Activated CD4-positive, alpha-beta memory T cell treated with anti-CD3 and anti-CD28 coated beads, Interleukin-2, amount 10 ng/mL, durations not matched to agents 7 days and 5 days (primary cell): Measurements from ENCODE around the gene PCDHA9. TPM values are rescaled to one million over a fixed set of nuclear protein-coding genes. Genes with fewer than 3 reads are reported as not detected.

Source experiments
- CTCF ChIA-PET: fragments of 350-600 bp; sonication (Branson Sonifier 250); formaldehyde crosslinking; loops from one replicate; lab custom pipeline; 2021; ENCODE audit warnings: antibody characterized with exemption, inconsistent platforms; lab: Charles Lee
- POLR2A ChIA-PET: fragments of 350-600 bp; sonication (Branson Sonifier 250); formaldehyde crosslinking; loops from one replicate; lab custom pipeline; 2021; ENCODE audit warnings: antibody characterized with exemption; lab: Charles Lee
- DNase-seq: peaks from one replicate; pipeline ENCODE4 v3.0.0-alpha.2; 2020
- H3K27ac Mint-ChIP-seq: one replicate; pipeline ENCODE4 v1.8.0; 2021; ENCODE audit warnings: mild to moderate bottlenecking, mixed read lengths
- H3K27me3 Mint-ChIP-seq: one replicate; pipeline ENCODE4 v1.8.0; 2021; ENCODE audit warnings: mixed read lengths
- H3K36me3 Mint-ChIP-seq: one replicate; pipeline ENCODE4 v1.8.0; 2021; ENCODE audit warnings: low read depth, mixed read lengths
- H3K4me1 Mint-ChIP-seq: one replicate; pipeline ENCODE4 v1.8.0; 2021; ENCODE audit warnings: mixed read lengths
- H3K4me3 Mint-ChIP-seq: one replicate; pipeline ENCODE4 v1.8.0; 2021; ENCODE audit warnings: mild to moderate bottlenecking, mixed read lengths
- H3K9me3 Mint-ChIP-seq: one replicate; pipeline ENCODE4 v1.8.0; 2021; ENCODE audit warnings: mixed read lengths
- total RNA-seq, 2 experiments: library from RNA; stranded (reverse); gene quantifications; one replicate each; pipeline ENCODE4 v1.2.3, GENCODE V29; 2021

Gene PCDHA9
- total RNA-seq, 2 experiments from 2014 or later, result not detected

GRCh38 chr5:140881889-140882590, 33.9 kb downstream of the PCDHA9 start, which contains the start of gene PCDHA13:
Gene PCDHA13 (plus strand): TSS chr5:140882124. CDS start chr5:140882269, 145 bp downstream.
- POLR2A ChIA-PET, result no interaction called here
- no peak within 1 kb of the TSS for H3K4me3 Mint-ChIP-seq
- H3K9me3 Mint-ChIP-seq, result peaks cover 15% of the 10 kb centered on the region
- CTCF ChIA-PET, result no interaction called here
- H3K27ac Mint-ChIP-seq, result no peak within 1 kb of the TSS
- peaks cover 2% of the 10 kb centered on the region for H3K36me3 Mint-ChIP-seq
- H3K4me1 Mint-ChIP-seq, result no peaks in the 10 kb centered on the region
- no peak for DNase-seq
- H3K27me3 Mint-ChIP-seq, result no peaks in the 10 kb centered on the region

- no peak for DNase-seq
- ChIA-PET POLR2A (no interaction called here), CTCF (no interaction called here)
- no peaks in the 10 kb centered on the region for H3K27me3 Mint-ChIP-seq
- no peak overlapping the region for H3K4me3 Mint-ChIP-seq
- H3K27ac Mint-ChIP-seq, result no peak overlapping the region
- H3K36me3 Mint-ChIP-seq, result peaks cover 2% of the 10 kb centered on the region
- peaks cover 15% of the 10 kb centered on the region for H3K9me3 Mint-ChIP-seq
- H3K4me1 Mint-ChIP-seq, result no peaks in the 10 kb centered on the region
These were observed 34.4 kb downstream of the PCDHA9 start for GRCh38 chr5:140882591-140882899.

GRCh38 chr5:140883373-140883772, 35.2 kb downstream of the PCDHA9 start:
- ChIA-PET POLR2A (no interaction called here), CTCF (no interaction called here)
- Mint-ChIP-seq H3K4me1 (no peaks in the 10 kb centered on the region), H3K4me3 (no peak overlapping the region), H3K36me3 (peaks cover 2% of the 10 kb centered on the region), H3K9me3 (peaks cover 15% of the 10 kb centered on the region), H3K27me3 (no peaks in the 10 kb centered on the region), H3K27ac (no peak overlapping the region)
- no peak for DNase-seq

- CTCF ChIA-PET, result no interaction called here
- peaks cover 13% of the 10 kb centered on the region for H3K9me3 Mint-ChIP-seq
- DNase-seq, result no peak
- H3K27me3 Mint-ChIP-seq, result no peaks in the 10 kb centered on the region
- no peak overlapping the region for H3K27ac Mint-ChIP-seq
- POLR2A ChIA-PET, result no interaction called here
- H3K4me1 Mint-ChIP-seq, result no peaks in the 10 kb centered on the region
- peaks cover 2% of the 10 kb centered on the region for H3K36me3 Mint-ChIP-seq
- no peak overlapping the region for H3K4me3 Mint-ChIP-seq
These were observed 35.9 kb downstream of the PCDHA9 start for GRCh38 chr5:140883927-140884697.

Other genes with a start within 250 kb of the PCDHA9 start
- gene CD14, start 215.2 kb upstream of the PCDHA9 start, total RNA-seq, result under 1 TPM; 0.23 to 0.38 TPM
- gene TMCO6, start 208.9 kb upstream of the PCDHA9 start, total RNA-seq, result 10 to 100 TPM; 28.9 to 29.0 TPM
- gene NDUFA2, start 200.8 kb upstream of the PCDHA9 start, total RNA-seq, result 10 to 100 TPM; 73.0 to 83.8 TPM
- gene IK, start 200.6 kb upstream of the PCDHA9 start, total RNA-seq, result 100 to 1,000 TPM; 123 to 126 TPM
- gene WDR55, start 183.5 kb upstream of the PCDHA9 start, total RNA-seq, result 10 to 100 TPM; 35.0 to 35.2 TPM
- 1 to 10 TPM; 2.2 to 2.5 TPM for gene DND1, start 174.8 kb upstream of the PCDHA9 start, total RNA-seq
- gene HARS1, start 157.0 kb upstream of the PCDHA9 start, total RNA-seq, result 10 to 100 TPM; 66.0 to 70.2 TPM
- gene HARS2, start 156.9 kb upstream of the PCDHA9 start, total RNA-seq, result 10 to 100 TPM; 30.6 to 34.7 TPM
- gene ZMAT2, start 147.9 kb upstream of the PCDHA9 start, total RNA-seq, result 10 to 100 TPM; 52.0 to 52.7 TPM
- gene PCDHA1, start 62.2 kb upstream of the PCDHA9 start, total RNA-seq, result not detected
- gene PCDHA2, start 53.5 kb upstream of the PCDHA9 start, total RNA-seq, result not detected
- not detected for gene PCDHA3, start 47.3 kb upstream of the PCDHA9 start, total RNA-seq
- gene PCDHA4, start 41.3 kb upstream of the PCDHA9 start, total RNA-seq, result not detected
- not detected for gene PCDHA5, start 26.8 kb upstream of the PCDHA9 start, total RNA-seq
- not detected for gene PCDHA6, start 20.4 kb upstream of the PCDHA9 start, total RNA-seq
- gene PCDHA7, start 14.1 kb upstream of the PCDHA9 start, total RNA-seq, result not detected
- gene PCDHA8, start 7.2 kb upstream of the PCDHA9 start, total RNA-seq, result not detected
- gene PCDHA10, start 7.5 kb downstream of the PCDHA9 start, total RNA-seq, result not detected
- not detected for gene PCDHA11, start 20.6 kb downstream of the PCDHA9 start, total RNA-seq
- gene PCDHA12, start 26.9 kb downstream of the PCDHA9 start, total RNA-seq, result not detected
- gene PCDHA13, start 33.7 kb downstream of the PCDHA9 start, total RNA-seq, result not detected
- gene PCDHAC1, start 77.9 kb downstream of the PCDHA9 start, total RNA-seq, result not detected
- not detected for gene PCDHAC2, start 118.1 kb downstream of the PCDHA9 start, total RNA-seq
- not detected for gene PCDHB1, start 203.0 kb downstream of the PCDHA9 start, total RNA-seq
- gene PCDHB2, start 246.2 kb downstream of the PCDHA9 start, total RNA-seq, result under 1 TPM in 1 of 2 experiments, not detected in 1; 0.20 TPM